GM12892 (cell line): ENCODE results near the gene SLC41A3.

Source experiments
- POLR2A ChIP-seq: IDR thresholded peaks from 2 replicates; pipeline ENCODE4 v1.6.1; 2011; ENCODE audit warnings: low read depth, low read length, control low read depth
- TAF1 ChIP-seq: IDR thresholded peaks from 2 replicates; pipeline ENCODE4 v1.6.1; 2011; ENCODE audit warnings: low read depth, mild to moderate bottlenecking, control low read depth, low read length, borderline replicate concordance

DNA sequence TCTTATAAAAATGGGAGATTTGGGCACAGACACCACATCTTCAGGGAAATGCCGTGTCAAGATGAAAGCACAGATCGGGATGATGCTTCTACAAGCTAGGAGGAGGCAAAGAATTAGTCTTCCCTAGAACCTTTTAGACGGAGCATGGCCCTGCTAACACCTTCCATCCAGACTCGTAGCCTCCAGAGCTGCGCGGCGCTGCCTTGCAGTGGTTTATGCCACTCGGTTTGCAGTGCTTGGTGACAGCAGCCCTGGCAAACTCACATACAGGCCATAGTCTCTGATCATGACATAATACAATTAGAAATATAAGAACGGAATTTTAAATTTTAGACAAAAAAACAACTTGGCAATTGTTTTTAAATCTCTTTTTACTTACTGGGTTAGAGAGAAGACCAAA lies 37.1 kb upstream of the SLC41A3 start:
- TF ChIP-seq TAF1 = no peak
- TF ChIP-seq POLR2A = no peak
